Endothelial cell of umbilical vein (primary cell): ENCODE results near the gene OR51A4. TPM values are rescaled to one million over a fixed set of nuclear protein-coding genes. Genes with fewer than 3 reads are reported as not detected.

Source experiments
- BruUV-seq: library from RNA; stranded (reverse); fragments of 400-500 nt; replicated peaks from 2 replicates; lab custom pipeline; 2021; lab: Mats Ljungman, UMichigan
- CTCF ChIA-PET: fragments of 300-600, 350-600 bp; sonication (Branson Sonifier 250); formaldehyde crosslinking; loops from one replicate; lab custom pipeline; 2021; ENCODE audit warnings: antibody characterized with exemption, inconsistent platforms; lab: Charles Lee
- POLR2A ChIA-PET: fragments of 300-600, 350-600 bp; sonication (Branson Sonifier 250); formaldehyde crosslinking; loops from one replicate; lab custom pipeline; 2021; ENCODE audit warnings: antibody characterized with exemption, inconsistent platforms; lab: Charles Lee
- DNase-seq: peaks from one replicate; pipeline ENCODE4 v3.0.0-alpha.2; 2011; ENCODE audit warnings: low read depth, low spot score
- FAIRE-seq: peaks from 2 replicates; lab custom pipeline; 2011; peaks lifted over from hg19 to GRCh38; lab: Jason Lieb, UNC
- H2AFZ ChIP-seq: 2 replicates; pipeline ENCODE4 v1.6.0; 2012; ENCODE audit warnings: low read depth, low read length, control low read depth, inconsistent platforms
- H3K27ac ChIP-seq: 2 replicates; pipeline ENCODE4 v1.5.1; 2011; ENCODE audit warnings: low read depth, mild to moderate bottlenecking, control low read depth, low read length, moderate library complexity; ENCODE audit not compliant: insufficient read depth
- H3K27me3 ChIP-seq, 2 experiments: 2 replicates each; pipeline versions ENCODE4 v1.6.0 to v1.6.1; 2011; ENCODE audit warnings: low read length in 2 of 2, mixed read lengths in 1 of 2; ENCODE audit not compliant: control insufficient read depth in 2 of 2, insufficient read depth in 2 of 2
- H3K36me3 ChIP-seq, 2 experiments: 2 replicates in 1 of 2; 3 replicates in 1 of 2; pipeline ENCODE4 v1.5.1; 2011; ENCODE audit warnings: low read length in 2 of 2, mild to moderate bottlenecking in 1 of 2, moderate library complexity in 1 of 2; ENCODE audit not compliant: control insufficient read depth in 2 of 2, insufficient read depth in 2 of 2; ENCODE audit errors: extremely low read depth in 1 of 2
- H3K4me1 ChIP-seq: 3 replicates; pipeline ENCODE4 v1.5.1; 2011; ENCODE audit warnings: mild to moderate bottlenecking, low read length; ENCODE audit not compliant: control insufficient read depth, insufficient read depth; ENCODE audit errors: extremely low read depth
- H3K4me2 ChIP-seq: 2 replicates; pipeline ENCODE4 v1.6.1; 2011; ENCODE audit warnings: low read length, control low read depth, mixed read lengths; ENCODE audit not compliant: insufficient read depth
- H3K4me3 ChIP-seq, 3 experiments: fragments of 200-600 bp in 1 of 3; sonication (generic), shearing (Covaris generic) in 1 of 3; replicated peaks in 1 of 3; 2 replicates each; pipeline ENCODE4 v1.5.1; 2011 to 2016; ENCODE audit warnings: control low read depth in 3 of 3, low read length in 3 of 3, mild to moderate bottlenecking in 2 of 3, inconsistent platforms in 1 of 3, low read depth in 1 of 3, moderate library complexity in 1 of 3; ENCODE audit not compliant: insufficient read depth in 1 of 3
- H3K79me2 ChIP-seq: 2 replicates; pipeline ENCODE4 v1.6.0; 2012; ENCODE audit warnings: low read length, inconsistent platforms; ENCODE audit not compliant: control insufficient read depth, insufficient read depth
- H3K9ac ChIP-seq: replicated peaks from 2 replicates; pipeline ENCODE3; 2011; ENCODE audit warnings: low read length, control low read depth; ENCODE audit not compliant: insufficient read depth; ENCODE audit errors: extremely low read depth
- H3K9me1 ChIP-seq: replicated peaks from 3 replicates; pipeline ENCODE4 v1.6.0; 2011; ENCODE audit warnings: mild to moderate bottlenecking, low read length; ENCODE audit not compliant: control insufficient read depth, insufficient read depth; ENCODE audit errors: extremely low read depth
- H3K9me3 ChIP-seq: replicated peaks from 2 replicates; pipeline ENCODE4 v1.5.1; 2012; ENCODE audit warnings: low read length, inconsistent platforms; ENCODE audit not compliant: control insufficient read depth, insufficient read depth
- H4K20me1 ChIP-seq: replicated peaks from 2 replicates; pipeline ENCODE3; 2011; ENCODE audit warnings: mild to moderate bottlenecking, low read length; ENCODE audit not compliant: control insufficient read depth, insufficient read depth; ENCODE audit errors: extremely low read depth
- EZH2 ChIP-seq: IDR thresholded peaks from 2 replicates; pipeline ENCODE4 v1.6.1; 2012; ENCODE audit warnings: borderline replicate concordance, low read depth, mild to moderate bottlenecking, moderate library complexity, low read length, inconsistent platforms; ENCODE audit not compliant: severe bottlenecking
- FOS ChIP-seq: IDR thresholded peaks from 2 replicates; pipeline ENCODE4 v1.6.1; 2011; ENCODE audit warnings: mild to moderate bottlenecking, low read length, moderate library complexity, borderline replicate concordance; ENCODE audit not compliant: insufficient read depth
- GATA2 ChIP-seq: IDR thresholded peaks from 2 replicates; pipeline ENCODE4 v1.7.0; 2011; ENCODE audit warnings: low read depth, mild to moderate bottlenecking, moderate library complexity, mixed read lengths, low read length; ENCODE audit not compliant: insufficient read length, insufficient read depth
- JUN ChIP-seq: IDR thresholded peaks from 2 replicates; pipeline ENCODE4 v1.6.1; 2011; ENCODE audit warnings: borderline replicate concordance, low read depth; ENCODE audit not compliant: insufficient read length, insufficient read depth
- MAX ChIP-seq: IDR thresholded peaks from 2 replicates; pipeline ENCODE4 v1.6.1; 2011; ENCODE audit not compliant: insufficient read depth, insufficient read length
- MYC ChIP-seq: IDR thresholded peaks from one replicate; pipeline ENCODE4 v1.6.1; 2011; ENCODE audit warnings: mild to moderate bottlenecking, low read depth, low read length
- POLR2A ChIP-seq: IDR thresholded peaks from 2 replicates; pipeline ENCODE4 v1.6.1; 2012; ENCODE audit warnings: low read depth, mild to moderate bottlenecking, control low read depth, low read length
- POLR2AphosphoS5 ChIP-seq: IDR thresholded peaks from 2 replicates; pipeline ENCODE4 v1.6.1; 2012; ENCODE audit warnings: low read depth, mild to moderate bottlenecking, control low read depth, low read length, moderate library complexity; ENCODE audit not compliant: insufficient read depth
- dilution Hi-C: fragments of 300-500 bp; cut with MboI; formaldehyde crosslinking; loops from one replicate; pipeline ENCODE4 v1.15.0; 2019; ENCODE audit warnings: low sequenced_read_pairs; ENCODE audit not compliant: extremely low pct_ligation_motif_present
- intact Hi-C: fragments of 100-400 bp; cut with micrococcal nuclease; formaldehyde crosslinking; loops from one replicate; pipeline ENCODE4 v1.10.0; 2022
- polyA plus RNA-seq, 4 experiments: library from polyadenylated mRNA; depleted of rRNA in 3 of 4; stranded (reverse) in 3 of 4; unstranded in 1 of 4; fragments of >200 nt; gene quantifications; 2 replicates each; pipeline versions ENCODE4 v1.2.1 to v1.2.3, GENCODE V29; 2011 to 2012; ENCODE audit warnings: missing spikeins in 1 of 4
- total RNA-seq: library from RNA; stranded (reverse); gene quantifications from 2 replicates; pipeline ENCODE4 v1.2.3, GENCODE V29; 2021
- TF ChIP-seq, protein P1 (sequence below), 2 donors: IDR thresholded peaks; 1 replicate in 1 of 2; 2 replicates in 1 of 2; pipeline ENCODE4 v1.5.1; 2011; ENCODE audit warnings: low read length in 2 of 2, mild to moderate bottlenecking in 2 of 2, moderate library complexity in 2 of 2, control low read depth in 1 of 2, inconsistent platforms in 1 of 2, low read depth in 1 of 2; ENCODE audit not compliant: insufficient read depth in 1 of 2; ENCODE audit errors: extremely low read depth in 1 of 2

Gene OR51A4
- total and polyA plus RNA-seq, 2 donors (not counting 3 experiments of a cell fraction or from before 2014, with no cell fraction given) = not detected

DNA sequence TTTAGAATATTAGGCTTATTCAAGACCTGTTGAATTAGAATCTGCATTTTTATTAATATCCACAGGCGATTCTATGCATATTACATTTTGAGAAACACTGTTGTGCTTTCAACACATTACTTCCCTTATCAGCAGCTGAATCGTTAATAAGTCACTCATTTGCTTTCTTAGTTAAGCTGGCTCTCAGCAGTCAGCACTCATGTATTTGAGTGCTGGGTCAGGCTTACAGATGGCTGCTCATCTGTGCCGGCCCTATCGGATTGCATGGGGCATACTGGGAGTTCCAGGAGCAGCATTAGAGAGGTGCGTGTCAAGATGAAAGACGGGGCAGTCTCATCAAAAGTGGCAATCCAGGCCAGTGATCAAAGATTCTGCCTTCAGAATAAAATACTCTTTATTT lies 36.4 kb upstream of the OR51A4 start:
- Histone ChIP-seq H2AFZ (no peak overlapping the region), H3K79me2 (no peaks in the 10 kb centered on the region), H3K4me2 (no peak overlapping the region), H3K4me1 (no peaks in the 10 kb centered on the region), H3K27me3 (no peaks in the 10 kb centered on the region), H3K27ac (no peak overlapping the region), H3K9me1 (no peaks in the 10 kb centered on the region), H4K20me1 (no peaks in the 10 kb centered on the region), H3K36me3 (no peaks in the 10 kb centered on the region), H3K9me3 (no peaks in the 10 kb centered on the region), H3K9ac (no peak overlapping the region), H3K4me3 (no peak overlapping the region)
- dilution Hi-C loops = no loop called here
- intact Hi-C loops = no loop called here
- FAIRE-seq (no peak), DNase-seq (no peak)
- no TSS peak for BruUV-seq
- POLR2A ChIA-PET = no interaction called here
- CTCF ChIA-PET = no interaction called here
- TF ChIP-seq MAX = no peak
- TF ChIP-seq EZH2 = no peak
- TF ChIP-seq, protein P1, sequence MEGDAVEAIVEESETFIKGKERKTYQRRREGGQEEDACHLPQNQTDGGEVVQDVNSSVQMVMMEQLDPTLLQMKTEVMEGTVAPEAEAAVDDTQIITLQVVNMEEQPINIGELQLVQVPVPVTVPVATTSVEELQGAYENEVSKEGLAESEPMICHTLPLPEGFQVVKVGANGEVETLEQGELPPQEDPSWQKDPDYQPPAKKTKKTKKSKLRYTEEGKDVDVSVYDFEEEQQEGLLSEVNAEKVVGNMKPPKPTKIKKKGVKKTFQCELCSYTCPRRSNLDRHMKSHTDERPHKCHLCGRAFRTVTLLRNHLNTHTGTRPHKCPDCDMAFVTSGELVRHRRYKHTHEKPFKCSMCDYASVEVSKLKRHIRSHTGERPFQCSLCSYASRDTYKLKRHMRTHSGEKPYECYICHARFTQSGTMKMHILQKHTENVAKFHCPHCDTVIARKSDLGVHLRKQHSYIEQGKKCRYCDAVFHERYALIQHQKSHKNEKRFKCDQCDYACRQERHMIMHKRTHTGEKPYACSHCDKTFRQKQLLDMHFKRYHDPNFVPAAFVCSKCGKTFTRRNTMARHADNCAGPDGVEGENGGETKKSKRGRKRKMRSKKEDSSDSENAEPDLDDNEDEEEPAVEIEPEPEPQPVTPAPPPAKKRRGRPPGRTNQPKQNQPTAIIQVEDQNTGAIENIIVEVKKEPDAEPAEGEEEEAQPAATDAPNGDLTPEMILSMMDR (IDR thresholded peaks at IDR 0.05; ENCODE audit: extremely low read depth in 1 of 2, insufficient read depth in 1 of 2, low read depth in 1 of 2, low read length in 2 of 2) = no peak
- no peak for TF ChIP-seq POLR2AphosphoS5
- TF ChIP-seq FOS = no peak
- no peak for TF ChIP-seq POLR2A
- TF ChIP-seq MYC = no peak
- TF ChIP-seq GATA2 = no peak
- TF ChIP-seq JUN = no peak
